Retinal pigment epithelial cell (primary cell): ENCODE data around the gene SRM.
"Not testable (repeated sequence)": the region's sequence is repeated elsewhere in the genome, so short reads cannot be mapped to it uniquely, and the experiment has no call there.

Experiments used
- DNase-seq: peaks from one replicate; pipeline ENCODE4 v3.0.0-alpha.2; 2010; ENCODE audit warnings: low read depth
- H3K4me3 ChIP-seq: 2 replicates; pipeline ENCODE4 v1.5.1; 2011; ENCODE audit warnings: mild to moderate bottlenecking, low read length, control low read depth, moderate library complexity
- CTCF ChIP-seq: conservative IDR thresholded peaks from 2 replicates; pipeline ENCODE4 v1.5.1; 2011; ENCODE audit warnings: low read depth, low read length, control low read depth, inconsistent platforms

Gene SRM

GRCh38 chr1:11042995-11043874 lies 16.6 kb downstream of the SRM start:
- H3K4me3 ChIP-seq = no peak overlapping the region
- TF ChIP-seq CTCF = no peak
- no peak for DNase-seq

- no peak for TF ChIP-seq CTCF
- DNase-seq = no peak
- H3K4me3 ChIP-seq = no peak overlapping the region
These were observed 17.8 kb downstream of the SRM start for GRCh38 chr1:11042065-11042464.

GRCh38 chr1:11041048-11041447 lies 18.8 kb downstream of the SRM start:
- no peak for DNase-seq
- H3K4me3 ChIP-seq = no peak overlapping the region
- TF ChIP-seq CTCF = no peak

GRCh38 chr1:11040105-11040429 lies 19.8 kb downstream of the SRM start:
- not testable (repeated sequence) for H3K4me3 ChIP-seq, DNase-seq

GRCh38 chr1:11039351-11040104 lies 20.3 kb downstream of the SRM start:
- H3K4me3 ChIP-seq = no peak overlapping the region
- no peak for DNase-seq
- TF ChIP-seq CTCF = no peak

- peak; percentile 32 for DNase-seq
- H3K4me3 ChIP-seq = no peak overlapping the region
- peak; percentile 99 for TF ChIP-seq CTCF
These were observed 22.1 kb downstream of the SRM start for GRCh38 chr1:11037740-11038182.

- H3K4me3 ChIP-seq, DNase-seq: not testable (repeated sequence)
These were observed 22.6 kb downstream of the SRM start for GRCh38 chr1:11037019-11037739.
